OCI-LY7 (cell line): ENCODE data around the gene LRRC18. TPM values are rescaled to one million over a fixed set of nuclear protein-coding genes. Genes with fewer than 3 reads are reported as not detected.

ENCODE experiments used
- BruUV-seq: library from RNA; stranded (reverse); fragments of 400-500 nt; replicated peaks from 2 replicates; lab custom pipeline; 2021; lab: Mats Ljungman, UMichigan
- CTCF ChIA-PET: fragments of 300-600 bp; sonication (Branson Sonifier 250); formaldehyde crosslinking; loops from one replicate; lab custom pipeline; 2022; ENCODE audit warnings: antibody characterized with exemption; ENCODE audit not compliant: unreplicated experiment; lab: Charles Lee
- POLR2A ChIA-PET: fragments of 300-600 bp; sonication (Branson Sonifier 250); formaldehyde crosslinking; loops from one replicate; lab custom pipeline; 2022; ENCODE audit warnings: antibody characterized with exemption; lab: Charles Lee
- DNase-seq: peaks from one replicate; pipeline ENCODE4 v3.0.0-alpha.2; 2015; ENCODE audit warnings: low spot score
- H2AFZ ChIP-seq: fragments of 200-600 bp; sonication (generic), shearing (Covaris generic); 2 replicates; pipeline ENCODE4 v1.6.1; 2014; ENCODE audit warnings: mild to moderate bottlenecking, antibody characterized with exemption, low read length, moderate library complexity
- H3K27ac ChIP-seq: fragments of 200-600 bp; sonication (generic); 2 replicates; pipeline ENCODE4 v1.5.1; 2014; ENCODE audit warnings: mixed run types, low read depth, mild to moderate bottlenecking, moderate library complexity, low read length, inconsistent platforms; ENCODE audit not compliant: poor library complexity, severe bottlenecking
- H3K36me3 ChIP-seq: fragments of 200-600 bp; sonication (generic); 2 replicates; pipeline ENCODE4 v1.6.1; 2014; ENCODE audit warnings: mild to moderate bottlenecking, antibody characterized with exemption, low read length, moderate library complexity, mixed read lengths; ENCODE audit not compliant: insufficient read depth
- H3K4me1 ChIP-seq: fragments of 200-600 bp; sonication (generic); 2 replicates; pipeline ENCODE4 v1.5.1; 2014; ENCODE audit warnings: mild to moderate bottlenecking, low read length; ENCODE audit not compliant: insufficient read depth, poor library complexity, severe bottlenecking
- H3K4me2 ChIP-seq: fragments of 200-600 bp; sonication (generic); 2 replicates; pipeline ENCODE4 v1.6.1; 2014; ENCODE audit warnings: mild to moderate bottlenecking, low read length
- H3K4me3 ChIP-seq: fragments of 200-600 bp; sonication (generic); 2 replicates; pipeline ENCODE4 v1.5.1; 2014; ENCODE audit warnings: mild to moderate bottlenecking, low read depth, low read length; ENCODE audit not compliant: poor library complexity, severe bottlenecking
- H3K79me2 ChIP-seq: fragments of 200-600 bp; sonication (generic); 2 replicates; pipeline ENCODE4 v1.6.1; 2016; ENCODE audit warnings: low read depth, mild to moderate bottlenecking, low read length, moderate library complexity, mixed read lengths; ENCODE audit not compliant: insufficient read depth
- H3K9me2 ChIP-seq: fragments of 200-600 bp; sonication (generic); 2 replicates; pipeline ENCODE4 v1.6.1; 2016; ENCODE audit warnings: mild to moderate bottlenecking, low read length, mixed read lengths; ENCODE audit not compliant: insufficient read depth
- H3K9me3 ChIP-seq: fragments of 200-600 bp; sonication (generic); 2 replicates; pipeline ENCODE4 v1.6.1; 2014; ENCODE audit warnings: mild to moderate bottlenecking, mixed run types, low read length, mixed read lengths
- H4K20me1 ChIP-seq: fragments of 200-600 bp; sonication (generic); 2 replicates; pipeline ENCODE4 v1.6.1; 2014; ENCODE audit warnings: mild to moderate bottlenecking, antibody characterized with exemption, low read length, moderate library complexity, mixed read lengths; ENCODE audit not compliant: insufficient read depth
- EZH2phosphoT487 ChIP-seq: fragments of 200-600 bp; sonication (generic); IDR thresholded peaks from 2 replicates; pipeline ENCODE4 v1.6.1; 2018; ENCODE audit warnings: low read depth, borderline replicate concordance, mild to moderate bottlenecking, mixed run types, antibody characterized with exemption, low read length, moderate library complexity, mixed read lengths
- intact Hi-C: fragments of 100-400 bp; cut with micrococcal nuclease; formaldehyde crosslinking; loops from one replicate; pipeline ENCODE4 v1.10.0; 2022; ENCODE audit not compliant: unreplicated experiment
- microRNA-seq: library from miRNA; unstranded; fragments of <30 nt; microRNA quantifications from one replicate; pipeline ENCODE4 v1.2.0, GENCODE V29; 2022; ENCODE audit warnings: borderline replicate concordance
- small RNA-seq: library from RNA; depleted of rRNA; stranded (forward); fragments of <200 nt; gene quantifications from one replicate; pipeline ENCODE3, GENCODE V24; 2014
- total RNA-seq, 2 experiments: library from RNA; depleted of rRNA in 1 of 2; stranded (reverse); fragments of >200 nt in 1 of 2; shearing (Covaris generic) in 1 of 2; gene quantifications; 2 replicates each; pipeline ENCODE4 v1.2.3, GENCODE V29; 2014 to 2022
- TF ChIP-seq, protein P1 (sequence below): fragments of 200-600 bp; sonication (generic); conservative IDR thresholded peaks from 2 replicates; pipeline ENCODE4 v1.5.1; 2014; ENCODE audit warnings: mild to moderate bottlenecking, antibody characterized with exemption, low read length, moderate library complexity, mixed read lengths

LRRC18 gene
- total RNA-seq, 2 experiments from 2014 or later, result not detected

DNA sequence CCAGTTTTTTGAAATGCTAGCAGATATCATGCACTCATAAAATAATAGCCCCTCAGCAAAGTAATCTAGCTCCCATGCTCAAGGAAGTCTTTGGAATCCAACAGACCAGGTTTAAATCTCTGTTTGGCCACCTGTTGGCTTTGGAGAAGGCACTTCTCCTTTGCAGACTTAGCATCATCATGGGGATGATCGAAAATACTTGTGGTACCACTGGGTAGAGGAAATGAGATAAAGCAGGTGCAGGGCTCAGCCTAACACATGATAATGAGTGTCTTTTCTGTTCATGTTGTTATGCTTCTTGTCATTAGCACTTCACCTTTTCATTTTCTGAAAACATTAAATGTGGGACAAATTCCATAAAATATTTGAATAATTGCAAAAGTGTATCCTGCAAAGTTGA is 67.4 kb downstream of the LRRC18 start:
- intact Hi-C loops, result no loop called here
- Histone ChIP-seq H3K79me2 (no peaks in the 10 kb centered on the region), H2AFZ (no peak overlapping the region), H3K4me1 (peaks cover 13% of the 10 kb centered on the region), H3K27ac (peak overlapping the region; percentile 12), H3K9me2 (no peaks in the 10 kb centered on the region), H3K4me3 (no peak overlapping the region), H3K4me2 (peak overlapping the region; percentile 9; the same call in 1 of the 2 replicates), H4K20me1 (no peaks in the 10 kb centered on the region), H3K9me3 (no peaks in the 10 kb centered on the region), H3K36me3 (peaks cover 70% of the 10 kb centered on the region)
- ChIA-PET POLR2A (interaction anchor here (1.0 kb wide), 1 partner anchor 49 kb away, joined by 4 read pairs; no protein-coding TSS in a partner anchor), CTCF (no interaction called here)
- TF ChIP-seq, protein P1, sequence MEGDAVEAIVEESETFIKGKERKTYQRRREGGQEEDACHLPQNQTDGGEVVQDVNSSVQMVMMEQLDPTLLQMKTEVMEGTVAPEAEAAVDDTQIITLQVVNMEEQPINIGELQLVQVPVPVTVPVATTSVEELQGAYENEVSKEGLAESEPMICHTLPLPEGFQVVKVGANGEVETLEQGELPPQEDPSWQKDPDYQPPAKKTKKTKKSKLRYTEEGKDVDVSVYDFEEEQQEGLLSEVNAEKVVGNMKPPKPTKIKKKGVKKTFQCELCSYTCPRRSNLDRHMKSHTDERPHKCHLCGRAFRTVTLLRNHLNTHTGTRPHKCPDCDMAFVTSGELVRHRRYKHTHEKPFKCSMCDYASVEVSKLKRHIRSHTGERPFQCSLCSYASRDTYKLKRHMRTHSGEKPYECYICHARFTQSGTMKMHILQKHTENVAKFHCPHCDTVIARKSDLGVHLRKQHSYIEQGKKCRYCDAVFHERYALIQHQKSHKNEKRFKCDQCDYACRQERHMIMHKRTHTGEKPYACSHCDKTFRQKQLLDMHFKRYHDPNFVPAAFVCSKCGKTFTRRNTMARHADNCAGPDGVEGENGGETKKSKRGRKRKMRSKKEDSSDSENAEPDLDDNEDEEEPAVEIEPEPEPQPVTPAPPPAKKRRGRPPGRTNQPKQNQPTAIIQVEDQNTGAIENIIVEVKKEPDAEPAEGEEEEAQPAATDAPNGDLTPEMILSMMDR, result no peak
- TF ChIP-seq EZH2phosphoT487, result no peak
- no TSS peak for BruUV-seq
- DNase-seq, result peak; percentile 39

Small RNA genes within 50 kb of the gene (microRNA-seq; reads per million reads assigned to microRNA genes)
- not detected for gene MIR4294

Small RNA genes within 50 kb of the gene (small RNA-seq; reads per million reads assigned to genes)
- not detected for gene MIR4294

Other genes starting within 250 kb of the LRRC18 start
- not detected in 2 replicates for gene VSTM4, start 175.7 kb upstream of the LRRC18 start, total RNA-seq (2014; rRNA removed; shearing (Covaris generic))
- gene VSTM4, start 175.7 kb upstream of the LRRC18 start, total RNA-seq (2022), result not detected in 2 replicates
- gene FAM170B, start 194.2 kb upstream of the LRRC18 start, total RNA-seq (2014; rRNA removed; shearing (Covaris generic)), result 0.31 and 0.38 TPM in 2 replicates
- 0.23 TPM in 1 of 2 replicates, not detected in the other for gene FAM170B, start 194.2 kb upstream of the LRRC18 start, total RNA-seq (2022)
- 1.8 and 5.0 TPM in 2 replicates for gene TMEM273, start 248.6 kb upstream of the LRRC18 start, total RNA-seq (2014; rRNA removed; shearing (Covaris generic))
- 0.82 and 1.3 TPM in 2 replicates for gene TMEM273, start 248.6 kb upstream of the LRRC18 start, total RNA-seq (2022)